HepG2 (cell line): ENCODE measurements around the gene TEAD3. TPM values are rescaled to one million over a fixed set of nuclear protein-coding genes. Genes with fewer than 3 reads are reported as not detected.
A peak's percentile ranks its signal among the peaks of the same experiment; 100 is the strongest.

Experiments
- ELF3 ChIP-seq: IDR thresholded peaks from 2 replicates; pipeline ENCODE4 v1.6.1; 2016; ENCODE audit warnings: missing genetic modification reagents, missing compliant biosample characterization
- EP300 ChIP-seq, 3 experiments: sonication (generic) in 1 of 3; formaldehyde crosslinking in 1 of 3; IDR thresholded peaks; 2 replicates each; pipeline versions ENCODE4 v1.5.1 to v1.6.1; 2011 to 2020; ENCODE audit warnings: low read depth in 2 of 3, low read length in 2 of 3, borderline replicate concordance in 1 of 3, improper control_type of control experiment in 1 of 3, mild to moderate bottlenecking in 1 of 3, missing genetic modification reagents in 1 of 3, moderate library complexity in 1 of 3
- GABPA ChIP-seq, 2 experiments: IDR thresholded peaks; 2 replicates each; pipeline ENCODE4 v1.6.1; 2011 to 2016; ENCODE audit warnings: low read depth in 2 of 2, low read length in 1 of 2, missing biosample characterization in 1 of 2, missing genetic modification characterization in 1 of 2
- GMEB1 ChIP-seq: sonication (generic); formaldehyde crosslinking; IDR thresholded peaks from 2 replicates; pipeline ENCODE4 v1.5.1; 2020; ENCODE audit warnings: missing genetic modification reagents, mild to moderate bottlenecking, borderline replicate concordance
- MNT ChIP-seq: fragments of 450-650 bp; IDR thresholded peaks from 2 replicates; pipeline ENCODE4 v1.6.1; 2016
- MTA1 ChIP-seq: sonication (generic); formaldehyde crosslinking; IDR thresholded peaks from 2 replicates; pipeline ENCODE4 v1.4.0; 2020; ENCODE audit warnings: missing genetic modification reagents, mild to moderate bottlenecking, borderline replicate concordance
- NBN ChIP-seq: fragments of 450-650 bp; conservative IDR thresholded peaks from 2 replicates; pipeline ENCODE4 v1.6.1; 2017
- NRL ChIP-seq: sonication (generic); formaldehyde crosslinking; IDR thresholded peaks from 2 replicates; pipeline ENCODE4 v1.5.0; 2020; ENCODE audit warnings: missing genetic modification reagents, mild to moderate bottlenecking, moderate library complexity, borderline replicate concordance
- PAWR ChIP-seq: sonication (generic); formaldehyde crosslinking; IDR thresholded peaks from 2 replicates; pipeline ENCODE4 v1.4.0; 2020; ENCODE audit warnings: missing genetic modification reagents, mild to moderate bottlenecking, borderline replicate concordance
- RBM39 ChIP-seq: fragments of 200-400 bp; formaldehyde crosslinking; IDR thresholded peaks from one replicate; pipeline ENCODE4 v1.6.1; 2018; ENCODE audit warnings: antibody characterized with exemption, mild to moderate bottlenecking, low read depth, low read length; ENCODE audit not compliant: poor library complexity, severe bottlenecking
- SIN3B ChIP-seq: fragments of 150-350 bp; IDR thresholded peaks from 2 replicates; pipeline ENCODE4 v1.6.1; 2014; ENCODE audit warnings: low read length
- ZNF276 ChIP-seq: sonication (generic); formaldehyde crosslinking; IDR thresholded peaks from 2 replicates; pipeline ENCODE4 v1.4.0; 2020; ENCODE audit warnings: mild to moderate bottlenecking, low read depth, missing genetic modification reagents
- ZNF326 ChIP-seq: sonication (generic); formaldehyde crosslinking; IDR thresholded peaks from 2 replicates; pipeline ENCODE4 v1.4.0; 2020; ENCODE audit warnings: missing genetic modification reagents, borderline replicate concordance
- ZNF382 ChIP-seq: sonication (generic); formaldehyde crosslinking; IDR thresholded peaks from 2 replicates; pipeline ENCODE4 v1.5.0; 2020; ENCODE audit warnings: missing genetic modification reagents, mild to moderate bottlenecking, borderline replicate concordance
- ZNF430 ChIP-seq: sonication (generic); formaldehyde crosslinking; IDR thresholded peaks from 2 replicates; pipeline ENCODE4 v1.9.0; 2021; ENCODE audit warnings: mild to moderate bottlenecking, missing genetic modification reagents
- ZNF670 ChIP-seq: sonication (generic); formaldehyde crosslinking; IDR thresholded peaks from 2 replicates; pipeline ENCODE4 v1.8.0; 2022; ENCODE audit warnings: mild to moderate bottlenecking, missing genetic modification reagents, borderline replicate concordance
- ZNF816 ChIP-seq: sonication (generic); formaldehyde crosslinking; IDR thresholded peaks from 2 replicates; pipeline ENCODE4 v1.8.0; 2022; ENCODE audit warnings: missing genetic modification reagents, mild to moderate bottlenecking, borderline replicate concordance
- ZSCAN30 ChIP-seq: sonication (generic); formaldehyde crosslinking; IDR thresholded peaks from 2 replicates; pipeline ENCODE4 v1.5.0; 2020; ENCODE audit warnings: mild to moderate bottlenecking, missing genetic modification reagents
- polyA plus RNA-seq, 8 experiments: library from polyadenylated mRNA; depleted of rRNA in 3 of 8; stranded (reverse) in 7 of 8; unstranded in 1 of 8; fragments of >200 nt; fragmentation: Illumina TruSeq in 4 of 8; extraction: Trizol in 4 of 8; gene quantifications; 2 replicates each; pipeline versions ENCODE4 v1.2.1 to v1.2.3, GENCODE V29; 2011 to 2016; ENCODE audit warnings: low read depth in 4 of 8, missing spikeins in 1 of 8, mixed read lengths in 1 of 8; ENCODE audit not compliant: insufficient read depth in 1 of 8
- total RNA-seq, 5 experiments: library from RNA; depleted of rRNA; stranded (reverse); fragments of >200 nt; fragmentation: Illumina TruSeq; extraction: Trizol; gene quantifications; 2 replicates each; pipeline ENCODE4 v1.2.3, GENCODE V29; 2016; ENCODE audit warnings: low read depth in 1 of 5
- TF ChIP-seq, protein P1 (sequence below): sonication (generic); formaldehyde crosslinking; conservative IDR thresholded peaks from 2 replicates; pipeline ENCODE4 v1.4.0; 2020; ENCODE audit warnings: missing genetic modification reagents

Gene TEAD3
- total and polyA plus RNA-seq, 2 of the 13 experiments (the other 11 are each of a cell fraction or from before 2014, with no cell fraction given), result 15.1 to 16.5 TPM

DNA sequence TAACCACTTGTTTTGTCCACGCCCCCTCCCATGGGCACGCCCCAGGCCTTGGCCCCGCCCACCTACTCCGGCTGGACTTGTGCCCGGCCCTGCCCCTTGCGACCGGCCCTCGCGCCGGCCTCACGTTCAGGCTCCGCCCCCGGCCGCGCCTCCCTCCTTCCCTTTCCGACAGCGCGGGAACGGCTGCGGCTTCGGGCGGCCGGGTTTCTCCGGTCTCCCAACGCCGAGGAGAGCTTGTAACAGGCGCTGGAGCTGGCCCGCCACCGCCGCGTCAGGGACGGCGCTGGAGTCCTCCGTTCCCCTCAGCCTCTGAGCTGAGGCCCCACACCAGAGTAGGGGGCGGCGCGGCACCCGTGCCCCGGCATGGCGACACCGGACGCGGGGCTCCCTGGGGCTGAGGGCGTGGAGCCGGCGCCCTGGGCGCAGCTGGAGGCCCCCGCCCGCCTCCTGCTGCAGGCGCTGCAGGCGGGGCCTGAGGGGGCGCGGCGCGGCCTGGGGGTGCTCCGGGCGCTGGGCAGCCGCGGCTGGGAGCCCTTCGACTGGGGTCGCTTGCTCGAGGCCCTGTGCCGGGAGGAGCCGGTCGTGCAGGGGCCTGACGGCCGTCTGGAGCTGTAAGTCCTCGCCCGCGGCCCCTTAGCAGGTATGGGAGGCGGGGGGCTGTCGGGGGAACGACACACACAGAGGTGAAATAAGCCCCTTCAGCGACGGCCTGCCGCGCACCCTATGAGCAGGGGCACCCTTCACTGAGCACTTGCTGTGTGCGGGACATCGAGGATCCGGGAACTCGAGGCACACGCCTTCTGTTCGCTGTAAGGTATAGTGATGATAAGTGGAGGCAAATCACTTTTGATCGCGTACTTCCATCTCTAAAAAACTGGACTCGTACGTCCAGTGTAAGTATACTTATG lies 44.4 kb downstream of the TEAD3 start, which contains the start of gene FANCE (continued):
- TF ChIP-seq ZNF326 (CRISPR knock-in tag), result no peak
- peak; percentile 91; the same call in 1 of the 2 replicates for TF ChIP-seq NRL (CRISPR knock-in tag)
- no peak for TF ChIP-seq PAWR (CRISPR knock-in tag)
- peak; percentile 80 for TF ChIP-seq RBM39
- TF ChIP-seq MNT, result peak; percentile 62
- TF ChIP-seq NBN, result no peak
- peak; percentile 84; the same call in 1 of the 2 replicates for TF ChIP-seq GMEB1 (CRISPR knock-in tag)
- no peak for TF ChIP-seq ZNF670 (CRISPR knock-in tag)
- no peak for TF ChIP-seq ZNF382
- TF ChIP-seq ZNF816 (CRISPR knock-in tag), result no peak
- no peak for TF ChIP-seq EP300 (IDR thresholded peaks at IDR 0.05; ENCODE audit: low read depth in 2 of 2, low read length in 2 of 2)
- no peak for TF ChIP-seq EP300 (CRISPR knock-in tag; IDR thresholded peaks at IDR 0.05; ENCODE audit: borderline replicate concordance)
- TF ChIP-seq GABPA (IDR thresholded peaks at IDR 0.05; ENCODE audit: low read depth, low read length), result no peak
- no peak for TF ChIP-seq GABPA (CRISPR knock-in tag; IDR thresholded peaks at IDR 0.05; ENCODE audit: low read depth)
- TF ChIP-seq, protein P1, sequence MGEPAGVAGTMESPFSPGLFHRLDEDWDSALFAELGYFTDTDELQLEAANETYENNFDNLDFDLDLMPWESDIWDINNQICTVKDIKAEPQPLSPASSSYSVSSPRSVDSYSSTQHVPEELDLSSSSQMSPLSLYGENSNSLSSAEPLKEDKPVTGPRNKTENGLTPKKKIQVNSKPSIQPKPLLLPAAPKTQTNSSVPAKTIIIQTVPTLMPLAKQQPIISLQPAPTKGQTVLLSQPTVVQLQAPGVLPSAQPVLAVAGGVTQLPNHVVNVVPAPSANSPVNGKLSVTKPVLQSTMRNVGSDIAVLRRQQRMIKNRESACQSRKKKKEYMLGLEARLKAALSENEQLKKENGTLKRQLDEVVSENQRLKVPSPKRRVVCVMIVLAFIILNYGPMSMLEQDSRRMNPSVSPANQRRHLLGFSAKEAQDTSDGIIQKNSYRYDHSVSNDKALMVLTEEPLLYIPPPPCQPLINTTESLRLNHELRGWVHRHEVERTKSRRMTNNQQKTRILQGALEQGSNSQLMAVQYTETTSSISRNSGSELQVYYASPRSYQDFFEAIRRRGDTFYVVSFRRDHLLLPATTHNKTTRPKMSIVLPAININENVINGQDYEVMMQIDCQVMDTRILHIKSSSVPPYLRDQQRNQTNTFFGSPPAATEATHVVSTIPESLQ, result no peak
- no peak for TF ChIP-seq ZNF276 (CRISPR knock-in tag)
- TF ChIP-seq SIN3B, result no peak
- no peak for TF ChIP-seq ZNF430 (CRISPR knock-in tag)
- TF ChIP-seq ELF3 (CRISPR knock-in tag), result peak; percentile 63
- no peak for TF ChIP-seq ZSCAN30
- TF ChIP-seq MTA1 (CRISPR knock-in tag), result no peak
